HepG2 (cell line): ENCODE results near the gene PROM2. TPM values are rescaled to one million over a fixed set of nuclear protein-coding genes. Genes with fewer than 3 reads are reported as not detected.

Experiments used
- ARID3A ChIP-seq: IDR thresholded peaks from 2 replicates; pipeline ENCODE4 v1.6.1; 2012; ENCODE audit warnings: low read depth, low read length, improper control_type of control experiment
- ATF1 ChIP-seq: IDR thresholded peaks from 2 replicates; pipeline ENCODE4 v1.6.1; 2016; ENCODE audit warnings: mild to moderate bottlenecking, control low read depth
- ATF4 ChIP-seq, 2 experiments: fragments of 450-650 bp in 1 of 2; sonication (generic) in 1 of 2; formaldehyde crosslinking; IDR thresholded peaks; 2 replicates each; pipeline versions ENCODE4 v1.5.0 to v1.8.0; 2020 to 2022; ENCODE audit warnings: mild to moderate bottlenecking in 1 of 2, missing genetic modification reagents in 1 of 2
- CEBPB ChIP-seq: IDR thresholded peaks from 2 replicates; pipeline ENCODE4 v1.6.1; 2011; ENCODE audit warnings: low read depth, low read length, improper control_type of control experiment, borderline replicate concordance
- CEBPG ChIP-seq: IDR thresholded peaks from 2 replicates; pipeline ENCODE4 v1.6.1; 2016
- CREB1 ChIP-seq, 2 experiments: fragments of 450-650 bp in 1 of 2; IDR thresholded peaks; 2 replicates each; pipeline ENCODE4 v1.6.1; 2016 to 2017; ENCODE audit warnings: control low read depth in 1 of 2, mild to moderate bottlenecking in 1 of 2, missing compliant biosample characterization in 1 of 2, missing genetic modification characterization in 1 of 2
- CREB3 ChIP-seq: sonication (generic); formaldehyde crosslinking; IDR thresholded peaks from 2 replicates; pipeline ENCODE4 v1.5.0; 2020; ENCODE audit warnings: missing genetic modification reagents
- FOSL2 ChIP-seq: sonication (generic); formaldehyde crosslinking; IDR thresholded peaks from 2 replicates; pipeline ENCODE4 v1.4.0; 2020; ENCODE audit warnings: missing genetic modification reagents
- HNF1A ChIP-seq, 2 experiments: sonication (generic) in 1 of 2; formaldehyde crosslinking in 1 of 2; IDR thresholded peaks; 2 replicates each; pipeline versions ENCODE4 v1.4.0 to v1.6.1; 2016 to 2020; ENCODE audit warnings: borderline replicate concordance in 1 of 2, low read depth in 1 of 2, mild to moderate bottlenecking in 1 of 2, missing genetic modification reagents in 1 of 2
- MYPOP ChIP-seq: sonication (generic); formaldehyde crosslinking; IDR thresholded peaks from 2 replicates; pipeline ENCODE4 v1.8.1; 2023; ENCODE audit warnings: mild to moderate bottlenecking, moderate library complexity, missing genetic modification reagents
- NCOR1 ChIP-seq: fragments of 200-600 bp; sonication (generic); IDR thresholded peaks from 2 replicates; pipeline ENCODE4 v1.7.0; 2017; ENCODE audit warnings: antibody characterized with exemption, low read length, borderline replicate concordance
- RFXAP ChIP-seq: sonication (generic); formaldehyde crosslinking; IDR thresholded peaks from 2 replicates; pipeline ENCODE4 v1.4.0; 2020; ENCODE audit warnings: missing genetic modification reagents, borderline replicate concordance
- SMYD3 ChIP-seq: sonication (generic); formaldehyde crosslinking; IDR thresholded peaks from 2 replicates; pipeline ENCODE4 v1.8.1; 2023; ENCODE audit warnings: mild to moderate bottlenecking, missing genetic modification reagents
- STAT5B ChIP-seq: sonication (generic); formaldehyde crosslinking; IDR thresholded peaks from 2 replicates; pipeline ENCODE4 v1.4.0; 2020; ENCODE audit warnings: missing genetic modification reagents
- TAF15 ChIP-seq: fragments of 200-400 bp; formaldehyde crosslinking; IDR thresholded peaks from one replicate; pipeline ENCODE4 v1.6.1; 2018; ENCODE audit warnings: mild to moderate bottlenecking, low read depth, low read length; ENCODE audit not compliant: poor library complexity, severe bottlenecking
- THAP7 ChIP-seq: sonication (generic); formaldehyde crosslinking; IDR thresholded peaks from 2 replicates; pipeline ENCODE4 v1.8.1; 2023; ENCODE audit warnings: mild to moderate bottlenecking, missing genetic modification reagents
- ZKSCAN1 ChIP-seq: fragments of 150-350 bp; IDR thresholded peaks from 2 replicates; pipeline ENCODE4 v1.6.1; 2014; ENCODE audit warnings: low read length
- ZNF296 ChIP-seq: sonication (generic); formaldehyde crosslinking; conservative IDR thresholded peaks from 2 replicates; pipeline ENCODE4 v1.5.0; 2020; ENCODE audit warnings: mild to moderate bottlenecking, missing genetic modification reagents
- ZNF644 ChIP-seq: IDR thresholded peaks from 2 replicates; pipeline ENCODE4 v1.6.1; 2016; ENCODE audit warnings: low read depth
- ZNF780A ChIP-seq: sonication (generic); formaldehyde crosslinking; IDR thresholded peaks from 2 replicates; pipeline ENCODE4 v1.8.0; 2022; ENCODE audit warnings: mild to moderate bottlenecking, missing genetic modification reagents, moderate library complexity
- polyA plus RNA-seq, 8 experiments: library from polyadenylated mRNA; depleted of rRNA in 3 of 8; stranded (reverse) in 7 of 8; unstranded in 1 of 8; fragments of >200 nt; fragmentation: Illumina TruSeq in 4 of 8; extraction: Trizol in 4 of 8; gene quantifications; 2 replicates each; pipeline versions ENCODE4 v1.2.1 to v1.2.3, GENCODE V29; 2011 to 2016; ENCODE audit warnings: low read depth in 4 of 8, missing spikeins in 1 of 8, mixed read lengths in 1 of 8; ENCODE audit not compliant: insufficient read depth in 1 of 8
- total RNA-seq, 5 experiments: library from RNA; depleted of rRNA; stranded (reverse); fragments of >200 nt; fragmentation: Illumina TruSeq; extraction: Trizol; gene quantifications; 2 replicates each; pipeline ENCODE4 v1.2.3, GENCODE V29; 2016; ENCODE audit warnings: low read depth in 1 of 5

PROM2 gene
- total and polyA plus RNA-seq, 2 of the 13 experiments (the other 11 are each of a cell fraction or from before 2014, with no cell fraction given), result not detected

- TF ChIP-seq ARID3A, result no peak
- TF ChIP-seq RFXAP, result no peak
- peak in 1 of 2 experiments; percentile 57; a peak in 1 of 4 replicates for TF ChIP-seq ATF4 (CRISPR knock-in tag; IDR thresholded peaks at IDR 0.05)
- peak; percentile 69 for TF ChIP-seq HNF1A (IDR thresholded peaks at IDR 0.05; ENCODE audit: low read depth)
- TF ChIP-seq HNF1A (CRISPR knock-in tag; IDR thresholded peaks at IDR 0.05; ENCODE audit: borderline replicate concordance), result peak; percentile 72; the same call in 1 of the 2 replicates
- TF ChIP-seq CEBPB, result peak; percentile 74
- no peak for TF ChIP-seq FOSL2
- no peak for TF ChIP-seq NCOR1
- no peak for TF ChIP-seq MYPOP (CRISPR knock-in tag)
- peak; percentile 52; the same call in 1 of the 2 replicates for TF ChIP-seq CEBPG (CRISPR knock-in tag)
- TF ChIP-seq THAP7 (CRISPR knock-in tag), result no peak
- no peak for TF ChIP-seq ZKSCAN1
- no peak for TF ChIP-seq ZNF780A (CRISPR knock-in tag)
- TF ChIP-seq ZNF296 (CRISPR knock-in tag), result no peak
- no peak for TF ChIP-seq TAF15
- TF ChIP-seq CREB1 (IDR thresholded peaks at IDR 0.05), result no peak
- no peak for TF ChIP-seq CREB1 (CRISPR knock-in tag; IDR thresholded peaks at IDR 0.05)
- no peak for TF ChIP-seq STAT5B (CRISPR knock-in tag)
- TF ChIP-seq ATF1 (CRISPR knock-in tag), result no peak
- TF ChIP-seq ZNF644 (CRISPR knock-in tag), result peak; percentile 97
- TF ChIP-seq SMYD3 (CRISPR knock-in tag), result no peak
- TF ChIP-seq CREB3, result no peak
Observed at GRCh38 chr2:95305380-95306061, 31.3 kb downstream of the PROM2 start (continued).
